Panc1 (cell line): ENCODE results near the gene RADIL. TPM values are rescaled to one million over a fixed set of nuclear protein-coding genes. Genes with fewer than 3 reads are reported as not detected.

Experiments
- ATAC-seq: fragments of 200-7000 bp; cut with Tn5 transposase; 2 replicates; pipeline ENCODE4 v1.9.1; 2020; ENCODE audit warnings: mild to moderate bottlenecking, moderate library complexity
- Bru-seq: library from RNA; stranded (reverse); fragments of 400-500 nt; gene quantifications from one replicate; lab custom pipeline; 2021; lab: Mats Ljungman, UMichigan
- BruChase-seq, 2 experiments: library from RNA; stranded (reverse); fragments of 400-500 nt; gene quantifications; one replicate each; lab custom pipeline; 2021; lab: Mats Ljungman, UMichigan
- BruUV-seq: library from RNA; stranded (reverse); fragments of 400-500 nt; replicated peaks from 2 replicates; lab custom pipeline; 2021; lab: Mats Ljungman, UMichigan
- CTCF ChIA-PET: fragments of 300-600 bp; sonication (Branson Sonifier 250); formaldehyde crosslinking; loops from one replicate; lab custom pipeline; 2022; ENCODE audit warnings: antibody characterized with exemption; lab: Charles Lee
- POLR2A ChIA-PET: fragments of 300-600 bp; sonication (Branson Sonifier 250); formaldehyde crosslinking; loops from one replicate; lab custom pipeline; 2022; ENCODE audit warnings: antibody characterized with exemption; lab: Charles Lee
- DNase-seq: peaks from one replicate; pipeline ENCODE4 v3.0.0-alpha.2; 2010; ENCODE audit warnings: low read depth, low spot score
- H3K27ac ChIP-seq: 2 replicates; pipeline ENCODE4 v1.5.1; 2011; ENCODE audit warnings: mild to moderate bottlenecking, low read length, inconsistent platforms
- H3K27me3 ChIP-seq: fragments of 200-500 bp; sonication (Bioruptor generic); 2 replicates; pipeline ENCODE4 v1.6.0; 2014; ENCODE audit warnings: low read length, inconsistent platforms; ENCODE audit not compliant: control insufficient read depth, insufficient read depth
- H3K36me3 ChIP-seq: fragments of 200-500 bp; sonication (Bioruptor generic); 2 replicates; pipeline ENCODE4 v1.5.1; 2014; ENCODE audit warnings: inconsistent platforms, mild to moderate bottlenecking, low read length, moderate library complexity; ENCODE audit not compliant: control insufficient read depth, insufficient read depth
- H3K4me1 ChIP-seq: 2 replicates; pipeline ENCODE4 v1.5.1; 2011; ENCODE audit warnings: inconsistent platforms, mild to moderate bottlenecking, low read length, moderate library complexity; ENCODE audit not compliant: control insufficient read depth, insufficient read depth
- H3K4me3 ChIP-seq, 2 experiments: 2 replicates each; pipeline ENCODE4 v1.5.1; 2011 to 2012; ENCODE audit warnings: low read depth in 2 of 2, low read length in 2 of 2, mild to moderate bottlenecking in 2 of 2, inconsistent platforms in 1 of 2, moderate library complexity in 1 of 2
- H3K9me3 ChIP-seq: fragments of 200-500 bp; sonication (Bioruptor generic); 2 replicates; pipeline ENCODE4 v1.5.1; 2014; ENCODE audit warnings: low read depth, mild to moderate bottlenecking, inconsistent platforms, low read length, moderate library complexity; ENCODE audit not compliant: control insufficient read depth, insufficient read depth
- CTCF ChIP-seq: fragments of 450-650 bp; IDR thresholded peaks from 2 replicates; pipeline ENCODE4 v1.5.1; 2017; ENCODE audit warnings: mild to moderate bottlenecking
- POLR2AphosphoS5 ChIP-seq: IDR thresholded peaks from 2 replicates; pipeline ENCODE4 v1.6.1; 2012; ENCODE audit warnings: mild to moderate bottlenecking, low read depth, low read length, moderate library complexity
- REST ChIP-seq, 2 experiments: IDR thresholded peaks; 2 replicates each; pipeline ENCODE4 v1.6.1; 2011 to 2012; ENCODE audit warnings: low read depth in 2 of 2, control low read depth in 1 of 2, low read length in 1 of 2, mild to moderate bottlenecking in 1 of 2, moderate library complexity in 1 of 2; ENCODE audit not compliant: insufficient read depth in 1 of 2
- SIN3A ChIP-seq: IDR thresholded peaks from 2 replicates; pipeline ENCODE4 v1.6.1; 2012; ENCODE audit warnings: low read depth, mild to moderate bottlenecking, low read length, moderate library complexity, borderline replicate concordance; ENCODE audit not compliant: insufficient read depth
- TCF7L2 ChIP-seq: IDR thresholded peaks from 2 replicates; pipeline ENCODE4 v1.6.1; 2011; ENCODE audit warnings: mild to moderate bottlenecking, low read depth, low read length, inconsistent platforms
- in situ Hi-C: cut with HindIII; loops from 2 replicates; pipeline ENCODE4 v1.10.0; 2016; ENCODE audit warnings: low sequenced_read_pairs, low pct_unique_long_range_greater_than_20kb
- intact Hi-C: fragments of 100-400 bp; cut with micrococcal nuclease; formaldehyde crosslinking; loops from one replicate; pipeline ENCODE4 v1.10.0; 2022; ENCODE audit not compliant: unreplicated experiment
- long read RNA-seq: library from polyadenylated mRNA; unstranded; transcript quantifications from one replicate; pipeline ENCODE4 v2.0.0, GENCODE V29; 2021; ENCODE audit not compliant: unreplicated experiment
- polyA plus RNA-seq: library from polyadenylated mRNA; unstranded; fragments of >200 nt; gene quantifications from one replicate; pipeline ENCODE4 v1.2.1, GENCODE V29; 2012; ENCODE audit warnings: missing spikeins; ENCODE audit not compliant: insufficient read length
- total RNA-seq: library from RNA; stranded (reverse); gene quantifications from one replicate; pipeline ENCODE4 v1.2.1, GENCODE V29; 2021; ENCODE audit not compliant: unreplicated experiment

Gene RADIL
- 1.3 TPM for total RNA-seq
- polyA plus RNA-seq: 0.69 TPM
- percentile 6 among the genes with signal in this experiment for Bru-seq, nascent RNA
- percentile 10 among the genes with signal in this experiment for BruChase-seq, experiment 1, labeled RNA remaining after a 2-hour chase
- percentile 6 among the genes with signal in this experiment for BruChase-seq, experiment 2, labeled RNA remaining after a 6-hour chase
- long read RNA-seq, partial matches to known transcripts: 0 of 1 reads
- long read RNA-seq, other reads (novel, unspliced or antisense): 0 of 1 reads

GRCh38 chr7:4883372-4884144 lies at the start of gene RADIL:
RADIL (minus strand) TSS chr7:4883716; CDS start chr7:4878139, 5,577 bp downstream.
- ChIA-PET POLR2A (interaction anchor here (0.6 to 1.0 kb wide), 2 partner anchors 34 to 239 kb away, joined by 3 read pairs; no protein-coding TSS in a partner anchor), CTCF (no interaction called here)
- no peak for DNase-seq
- H3K27me3 ChIP-seq: no peaks in the 10 kb centered on the region
- ATAC-seq: no peak
- TF ChIP-seq TCF7L2 (no peak), SIN3A (no peak), REST (IDR thresholded peaks at IDR 0.05; ENCODE audit: insufficient read depth in 1 of 2, low read depth in 2 of 2, low read length in 1 of 2) (no peak), POLR2AphosphoS5 (no peak), CTCF (no peak)
- H3K36me3 ChIP-seq: no peaks in the 10 kb centered on the region
- H3K27ac ChIP-seq: no peak within 1 kb of the TSS
- H3K9me3 ChIP-seq: no peaks in the 10 kb centered on the region
- intact Hi-C loops: no loop called here
- peak within 1 kb of the TSS in 1 of 2 experiments; percentile 36; a peak in 1 of 4 replicates for H3K4me3 ChIP-seq
- peaks cover 2% of the 10 kb centered on the region; the same call in 1 of the 2 replicates for H3K4me1 ChIP-seq
- no TSS peak for BruUV-seq
- in situ Hi-C loops: no loop called here

- DNase-seq (no peak), ATAC-seq (peak; percentile 59; the same call in 1 of the 2 replicates)
- H3K36me3 ChIP-seq: no peaks in the 10 kb centered on the region
- H3K4me3 ChIP-seq: no peak overlapping the region
- no peaks in the 10 kb centered on the region for H3K4me1 ChIP-seq
- BruUV-seq: no TSS peak
- ChIA-PET POLR2A (no interaction called here), CTCF (no interaction called here)
- intact Hi-C loops (no loop called here), in situ Hi-C loops (no loop called here)
- H3K9me3 ChIP-seq: no peaks in the 10 kb centered on the region
- no peak for TF ChIP-seq SIN3A
- H3K27me3 ChIP-seq: 0 out of 2 replicates have a peak, but pooled peaks cover 2% of the 10 kb centered on the region
- no peak overlapping the region for H3K27ac ChIP-seq
Measured at GRCh38 chr7:4931943-4932342, 48.4 kb upstream of the RADIL start.
